Measurements from ENCODE around the gene ACSM6.
"Not testable (repeated sequence)": the region's sequence is repeated elsewhere in the genome, so short reads cannot be mapped to it uniquely, and the experiment has no call there.

Gene ACSM6, protein sequence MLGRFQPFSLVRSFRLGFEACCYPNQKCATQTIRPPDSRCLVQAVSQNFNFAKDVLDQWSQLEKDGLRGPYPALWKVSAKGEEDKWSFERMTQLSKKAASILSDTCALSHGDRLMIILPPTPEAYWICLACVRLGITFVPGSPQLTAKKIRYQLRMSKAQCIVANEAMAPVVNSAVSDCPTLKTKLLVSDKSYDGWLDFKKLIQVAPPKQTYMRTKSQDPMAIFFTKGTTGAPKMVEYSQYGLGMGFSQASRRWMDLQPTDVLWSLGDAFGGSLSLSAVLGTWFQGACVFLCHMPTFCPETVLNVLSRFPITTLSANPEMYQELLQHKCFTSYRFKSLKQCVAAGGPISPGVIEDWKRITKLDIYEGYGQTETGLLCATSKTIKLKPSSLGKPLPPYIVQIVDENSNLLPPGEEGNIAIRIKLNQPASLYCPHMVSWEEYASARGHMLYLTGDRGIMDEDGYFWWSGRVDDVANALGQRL

DNA sequence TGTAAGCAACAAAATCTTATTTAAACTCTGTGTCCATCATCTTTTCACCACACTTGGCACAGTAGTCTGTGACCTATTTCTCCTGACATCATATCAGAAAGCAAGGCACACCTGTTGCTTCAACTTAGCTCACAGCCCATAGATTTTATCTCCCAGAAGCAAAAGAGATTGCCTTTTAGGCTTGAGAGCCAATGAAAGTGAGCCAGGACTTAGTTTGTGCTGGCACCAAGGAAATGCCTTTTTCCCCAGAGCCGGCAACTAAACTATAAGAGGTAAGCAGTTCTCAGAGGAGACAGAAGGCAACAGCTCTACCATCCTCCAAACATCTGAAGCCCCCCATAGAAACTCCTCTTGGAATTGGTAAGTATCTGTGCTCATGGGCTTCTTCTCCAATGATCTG, at the start of gene ACSM6:
ACSM6 (plus strand) TSS at position 295 of the 400 bp plus-strand sequence. CDS start 248 bp downstream, outside the sequence.
- DNase-seq = no peak

DNA sequence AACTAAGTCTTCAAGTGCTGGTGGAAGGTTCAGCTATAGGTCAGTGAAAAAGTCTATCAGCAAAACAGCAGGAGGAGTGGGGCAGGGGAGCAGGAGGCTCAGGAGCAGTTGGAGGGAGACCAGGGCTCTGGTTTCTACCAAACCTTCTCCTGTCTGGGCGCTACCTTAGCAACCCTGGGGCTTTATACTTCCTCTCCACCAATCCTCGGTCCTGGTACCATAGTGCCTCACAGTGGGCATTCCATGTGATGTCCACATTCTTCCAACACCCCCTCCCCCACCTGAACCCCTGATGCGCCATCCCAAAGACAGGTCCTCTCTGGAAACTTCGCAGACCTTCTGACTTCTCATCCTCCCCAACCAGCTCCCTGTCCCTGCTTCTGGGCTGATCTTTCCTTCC, 25.3 kb upstream of the ACSM6 start:
- no peak for DNase-seq

DNA sequence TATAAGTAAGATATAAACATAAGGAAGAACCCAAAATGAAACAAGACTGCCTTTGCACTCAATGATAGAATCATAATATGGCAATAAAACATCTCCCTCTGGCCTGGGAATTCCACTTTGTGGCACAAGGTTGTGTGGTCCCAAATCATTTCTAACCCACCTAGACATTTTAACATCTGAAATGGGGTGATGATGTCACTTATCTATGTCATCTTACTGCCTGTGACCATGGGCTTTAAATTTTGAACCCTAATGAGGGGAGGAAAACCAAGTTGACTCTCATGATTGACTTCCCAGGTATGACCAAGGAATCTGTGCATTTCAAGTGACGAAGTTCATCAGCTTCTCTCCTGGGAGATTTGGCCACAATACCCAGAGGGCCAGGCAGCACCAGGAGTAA, 24.5 kb upstream of the ACSM6 start:
- DNase-seq = no peak

DNA sequence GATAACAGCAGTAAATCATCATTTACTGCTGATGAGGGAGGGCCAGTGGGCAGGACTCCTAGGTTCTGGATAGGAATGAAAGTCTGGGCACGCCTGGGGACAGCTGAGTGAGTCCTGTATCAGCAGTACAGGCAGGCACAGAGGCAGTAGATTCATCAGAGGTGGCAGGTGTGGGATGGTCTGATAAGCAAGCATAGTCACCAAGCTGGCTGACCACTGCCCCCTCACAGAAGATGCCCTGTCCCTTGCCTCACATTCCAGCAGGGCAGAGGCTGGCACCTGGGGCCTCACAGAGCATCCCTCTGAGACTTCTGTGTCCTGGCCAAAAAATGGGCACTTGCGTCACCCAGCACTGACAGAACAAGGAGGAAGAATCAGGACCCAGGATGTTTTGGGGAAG, 23.2 kb upstream of the ACSM6 start:
- no peak for DNase-seq

DNA sequence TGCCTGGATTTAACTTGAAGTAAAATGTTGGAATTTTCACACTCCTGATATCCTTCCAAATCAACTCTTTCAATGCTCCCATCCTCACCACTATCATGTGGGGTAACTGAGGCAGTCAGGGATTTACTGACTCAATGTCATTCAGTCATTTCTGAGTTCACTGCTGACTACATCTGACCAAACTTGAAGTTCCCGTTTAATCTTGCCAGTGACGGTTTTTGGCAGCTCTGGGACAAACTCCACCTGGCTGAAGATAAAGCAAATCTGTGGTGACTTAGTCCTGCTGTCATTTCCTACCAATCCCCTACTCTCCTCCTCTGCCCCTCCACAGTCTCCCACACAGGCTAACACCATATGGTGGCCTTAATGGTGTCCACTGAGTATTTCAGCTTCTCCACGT, 22.7 kb upstream of the ACSM6 start:
- no peak for DNase-seq

DNA sequence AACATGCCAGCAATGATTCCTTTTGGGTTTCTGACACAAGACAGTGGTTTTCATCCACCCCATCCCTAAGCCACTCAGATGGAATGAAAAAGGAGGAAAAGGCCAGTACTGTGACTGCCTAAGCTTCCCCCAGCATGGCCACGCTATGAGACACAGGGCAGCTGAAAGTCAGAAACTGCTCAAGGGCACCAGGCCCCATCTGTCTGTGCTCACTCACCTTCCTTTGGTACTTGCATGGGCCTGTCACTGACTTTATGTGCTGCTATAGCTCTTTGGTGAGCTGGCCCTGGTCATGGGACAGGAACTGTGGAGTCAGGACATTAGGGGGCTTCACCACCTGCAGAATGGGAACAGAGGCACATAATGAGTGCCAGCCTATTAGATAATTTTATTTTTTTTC, 21.2 kb upstream of the ACSM6 start:
- DNase-seq = no peak

DNA sequence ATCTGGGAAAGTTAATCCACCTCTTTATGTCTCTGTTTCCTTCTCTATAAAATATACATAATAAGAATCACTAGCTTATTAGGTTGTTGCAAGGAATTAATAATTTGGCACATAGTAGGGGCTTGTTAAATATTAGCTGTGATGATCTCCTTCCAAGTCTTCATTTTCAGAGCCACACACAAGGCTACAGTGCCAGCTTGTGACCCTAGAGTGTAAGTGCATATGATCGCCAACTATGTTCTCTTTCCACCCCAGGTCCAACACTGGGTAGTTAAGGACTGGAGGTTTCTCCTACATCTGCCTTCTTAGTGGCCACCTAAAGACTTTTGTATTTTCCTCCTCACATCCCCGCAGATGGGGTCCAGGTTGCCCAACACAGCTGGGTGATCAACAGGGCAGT, 17.9 kb upstream of the ACSM6 start:
- DNase-seq = no peak

DNA sequence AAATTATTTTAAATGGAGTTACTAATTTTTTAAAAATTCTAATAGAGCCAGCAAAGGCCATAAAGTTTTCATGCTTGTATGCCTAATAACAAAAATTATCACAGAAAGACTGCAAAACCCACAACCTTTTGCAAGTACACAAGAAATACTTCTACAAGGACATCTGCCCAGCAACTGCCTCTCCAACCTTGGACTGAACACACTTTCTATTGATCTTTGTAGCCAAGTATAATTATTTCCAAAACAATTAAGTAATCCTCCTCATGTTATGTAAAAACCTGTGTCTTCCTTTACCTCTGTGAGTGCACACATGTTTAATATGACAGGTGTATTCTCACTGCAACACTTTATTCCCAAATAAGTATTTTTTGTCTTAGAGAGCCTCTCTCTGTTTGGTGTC, 16.6 kb upstream of the ACSM6 start:
- DNase-seq = no peak

DNA sequence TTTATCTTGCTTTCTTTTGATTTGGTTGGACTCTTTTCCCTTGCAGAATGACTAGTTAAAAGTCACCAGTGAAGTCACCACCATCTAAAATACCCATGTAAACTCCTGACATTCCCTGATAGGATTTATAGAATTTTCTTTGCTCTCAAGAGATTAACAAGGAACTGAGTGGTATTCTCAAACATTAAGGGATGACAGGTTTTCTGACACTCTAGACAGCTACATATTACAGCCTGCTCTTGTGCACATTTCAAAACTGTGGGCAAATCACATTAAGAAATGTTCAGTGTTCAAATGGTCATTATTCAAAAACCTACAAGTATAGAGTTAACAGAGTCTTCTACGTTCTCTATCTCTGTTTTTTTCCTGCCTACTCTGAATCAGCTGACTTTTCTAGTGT, 15.8 kb upstream of the ACSM6 start:
- DNase-seq = no peak

DNA sequence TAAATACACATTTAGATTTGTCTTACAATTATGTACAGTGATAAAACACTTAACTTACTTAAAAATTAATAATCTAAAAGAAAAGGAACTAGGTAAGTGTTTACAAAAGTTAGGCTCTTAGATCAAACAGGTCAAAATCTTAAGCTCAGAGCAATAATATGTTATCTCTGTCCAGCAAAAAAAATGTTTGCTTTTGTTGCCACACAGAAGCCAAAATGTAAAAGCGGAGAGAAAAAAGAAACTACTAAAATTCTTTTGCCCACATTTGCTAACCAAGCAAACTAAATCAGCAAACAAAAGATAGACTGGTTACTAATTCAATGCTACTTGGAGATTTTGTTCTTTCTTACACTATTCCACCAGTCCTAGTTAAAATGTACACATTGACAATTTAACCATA, 15.2 kb upstream of the ACSM6 start:
- no peak for DNase-seq

DNA sequence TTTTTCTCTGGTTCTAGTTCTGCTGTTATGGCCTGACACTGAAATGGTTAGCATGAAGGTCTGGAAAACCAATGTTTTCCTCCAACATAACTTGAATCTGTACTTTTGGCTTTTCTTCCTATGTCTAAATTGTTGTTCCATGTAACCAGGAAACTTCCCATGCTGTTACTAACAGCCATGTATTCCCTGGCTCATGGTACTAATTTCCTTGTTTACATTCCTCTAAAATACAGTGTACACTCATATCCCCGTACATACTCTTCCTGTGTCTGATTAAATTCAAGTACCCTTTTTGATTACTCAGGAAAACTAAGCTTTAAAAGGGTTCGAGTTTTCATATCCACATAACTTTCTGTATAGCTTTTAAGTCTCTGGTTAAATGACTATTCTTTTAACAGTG, 12.3 kb upstream of the ACSM6 start:
- no peak for DNase-seq

DNA sequence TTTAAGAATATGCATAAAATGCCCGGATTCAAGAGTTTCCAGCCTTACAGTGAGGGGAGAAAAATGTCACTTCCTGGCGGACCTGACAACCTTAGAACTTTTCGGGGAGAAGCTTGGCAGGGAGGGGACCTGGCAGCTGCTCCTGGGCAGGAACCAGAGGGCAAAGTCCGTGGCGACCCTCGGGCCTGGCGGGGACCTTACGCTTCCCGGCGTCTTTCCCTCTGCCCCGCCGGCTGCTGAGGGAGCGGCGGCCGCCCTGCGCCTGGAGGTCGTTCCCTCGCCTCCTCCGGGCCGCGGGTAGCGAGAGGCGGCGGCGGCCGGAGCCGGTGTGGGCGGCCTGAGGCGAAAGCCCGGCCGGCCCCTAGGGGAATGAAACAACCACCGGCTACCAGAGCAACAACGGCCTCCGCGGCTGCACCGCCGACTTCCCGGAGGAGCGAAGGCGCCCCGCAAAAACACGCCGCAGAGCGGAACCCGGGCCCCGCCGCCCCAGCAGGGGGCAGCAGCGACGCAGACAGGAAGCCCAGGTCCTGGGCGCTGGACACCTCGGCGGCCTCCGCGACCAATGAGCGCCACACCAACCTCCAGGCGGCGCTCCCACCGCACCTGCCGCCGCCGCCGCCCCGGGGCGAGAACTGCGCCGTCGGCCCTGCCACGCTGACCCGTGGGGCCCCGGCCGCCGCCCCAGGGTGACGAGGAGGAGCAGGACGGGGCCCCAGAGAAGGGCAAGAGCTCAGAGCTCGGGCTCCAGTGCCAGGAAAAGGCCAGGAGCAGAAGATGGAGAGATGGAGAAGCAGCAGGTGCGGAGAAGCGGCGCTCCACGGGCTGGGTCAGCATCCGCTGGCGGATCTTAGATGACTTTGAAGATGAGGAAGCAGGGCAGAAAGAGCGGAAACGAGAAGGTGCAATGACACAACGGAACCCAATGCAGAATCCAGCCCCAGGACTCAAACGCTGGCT, 10.5 kb upstream of the ACSM6 start:
- DNase-seq = no peak

DNA sequence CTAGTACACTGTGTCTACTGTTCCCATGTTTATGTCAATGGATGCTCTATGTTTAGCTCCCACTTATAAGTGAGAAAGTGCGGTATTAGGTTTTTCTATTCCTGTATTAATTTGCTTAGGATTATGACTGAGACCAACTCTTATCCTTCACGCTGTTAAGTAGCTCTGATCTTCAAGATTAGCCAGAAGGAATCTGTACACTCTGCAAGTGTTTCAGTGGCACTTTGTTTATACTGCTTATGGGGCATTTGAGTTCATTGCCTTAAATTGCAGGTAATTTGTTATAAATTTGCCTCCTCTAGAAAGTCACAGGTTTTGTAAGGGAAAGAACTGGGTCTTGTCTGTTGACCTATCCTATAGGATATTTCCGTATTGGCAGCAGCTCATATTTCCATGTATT, 6.4 kb upstream of the ACSM6 start:
- DNase-seq = no peak

DNA sequence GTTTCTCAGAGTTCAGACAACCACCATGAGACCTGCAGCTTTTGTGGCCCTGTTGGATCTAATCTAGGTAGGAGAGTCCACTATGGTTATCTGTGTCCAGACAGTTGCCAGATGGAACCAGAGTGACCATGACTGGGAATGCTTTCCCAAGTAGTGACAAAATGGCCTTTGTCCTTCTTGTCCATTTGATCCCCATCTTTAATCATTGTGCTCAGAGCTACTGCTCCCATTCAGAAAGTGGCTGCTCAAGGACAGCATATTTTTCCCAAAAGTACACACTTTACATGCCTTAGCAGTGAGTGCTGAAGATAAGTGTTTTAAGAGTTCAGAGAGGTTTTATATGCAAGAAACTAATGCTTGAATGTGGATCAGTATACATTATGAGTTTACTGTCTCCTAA, 5.4 kb upstream of the ACSM6 start:
- no peak for DNase-seq

DNA sequence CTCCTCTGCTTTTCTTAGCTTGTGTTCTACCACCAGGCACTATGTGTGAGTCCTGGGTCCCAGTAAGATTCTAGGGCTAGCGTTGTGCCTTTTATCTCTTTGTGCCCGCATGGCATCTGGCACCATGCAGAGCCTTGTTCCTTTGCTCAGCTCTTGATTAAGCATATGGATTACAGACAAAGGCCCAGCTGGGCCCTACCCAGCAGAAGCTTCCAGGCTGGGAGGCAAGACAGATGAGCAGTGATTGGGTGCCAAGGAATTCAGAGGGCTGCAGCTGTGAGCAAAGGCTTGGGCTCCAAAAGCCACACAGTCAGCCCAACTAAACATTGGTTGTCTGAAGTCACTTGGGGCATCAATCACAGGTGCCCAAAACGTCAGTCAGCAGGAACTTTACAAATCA, 2.0 kb downstream of the ACSM6 start:
- no peak for DNase-seq

DNA sequence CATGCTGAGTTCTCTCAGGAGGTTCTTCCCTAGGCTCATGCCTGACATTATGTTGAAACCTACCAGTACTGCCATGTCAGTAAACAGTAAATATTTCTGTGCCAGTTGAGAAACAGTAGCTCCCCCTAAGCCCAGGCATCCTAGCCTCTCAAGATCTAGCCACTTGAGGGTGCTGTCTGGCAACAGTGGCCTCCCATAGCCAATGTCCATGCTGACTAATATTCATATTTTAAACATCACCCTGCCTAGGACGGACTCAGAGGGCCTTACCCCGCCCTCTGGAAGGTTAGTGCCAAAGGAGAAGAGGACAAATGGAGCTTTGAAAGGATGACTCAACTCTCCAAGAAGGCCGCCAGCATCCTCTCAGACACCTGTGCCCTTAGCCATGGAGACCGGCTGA, 7.7 kb downstream of the ACSM6 start:
- DNase-seq = no peak

DNA sequence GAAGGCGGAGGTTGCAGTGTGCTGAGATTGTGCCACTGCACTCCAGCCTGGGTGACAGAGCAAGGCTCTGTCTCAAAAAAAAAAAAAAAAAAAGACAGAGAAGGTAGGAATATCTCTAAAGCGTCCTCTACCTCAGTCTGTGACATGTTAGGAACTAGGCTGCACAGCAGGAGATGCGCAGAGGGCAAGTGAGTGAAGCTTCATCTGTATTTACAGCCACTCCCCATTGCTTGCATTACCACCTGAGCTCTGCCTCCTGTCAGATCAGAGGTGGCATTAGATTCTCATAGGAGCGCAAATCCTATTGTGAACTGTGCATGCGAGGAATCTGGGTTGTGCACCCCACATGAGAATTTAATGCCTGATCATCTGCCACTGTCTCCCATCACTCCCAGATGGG, 8.8 kb downstream of the ACSM6 start:
- DNase-seq = not testable (repeated sequence)

DNA sequence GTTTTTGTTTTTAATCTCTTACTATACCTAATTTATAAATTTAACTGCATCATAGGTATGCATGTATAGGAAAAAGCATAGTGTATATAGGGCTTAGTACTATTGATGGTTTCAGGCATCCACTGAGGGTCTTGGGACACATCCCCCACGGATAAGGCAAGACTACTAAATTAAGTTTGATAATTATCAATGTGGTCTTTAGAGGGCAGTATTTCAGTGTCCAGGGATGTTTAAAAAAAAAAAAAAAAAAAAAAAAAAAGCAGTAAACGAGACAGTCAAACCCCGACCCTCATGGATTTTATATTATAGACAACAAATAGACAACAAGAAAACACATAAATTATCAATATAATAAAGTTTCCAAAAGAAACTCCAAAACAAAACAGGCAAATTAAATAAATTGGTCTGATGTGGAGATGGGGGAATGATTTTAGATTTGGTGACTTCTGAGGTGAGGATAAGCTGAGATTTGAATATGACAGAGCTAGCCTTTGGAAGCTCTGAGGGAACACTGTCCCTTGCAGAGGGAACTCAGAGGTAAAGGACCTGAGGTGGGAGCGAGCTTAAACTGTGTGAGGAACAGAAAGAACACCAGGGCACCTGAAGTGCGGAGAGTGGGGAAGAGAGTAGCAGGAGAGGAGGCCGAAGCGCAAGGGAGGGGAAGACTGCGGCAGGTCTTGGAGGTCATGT, 14.8 kb downstream of the ACSM6 start:
- DNase-seq = no peak

DNA sequence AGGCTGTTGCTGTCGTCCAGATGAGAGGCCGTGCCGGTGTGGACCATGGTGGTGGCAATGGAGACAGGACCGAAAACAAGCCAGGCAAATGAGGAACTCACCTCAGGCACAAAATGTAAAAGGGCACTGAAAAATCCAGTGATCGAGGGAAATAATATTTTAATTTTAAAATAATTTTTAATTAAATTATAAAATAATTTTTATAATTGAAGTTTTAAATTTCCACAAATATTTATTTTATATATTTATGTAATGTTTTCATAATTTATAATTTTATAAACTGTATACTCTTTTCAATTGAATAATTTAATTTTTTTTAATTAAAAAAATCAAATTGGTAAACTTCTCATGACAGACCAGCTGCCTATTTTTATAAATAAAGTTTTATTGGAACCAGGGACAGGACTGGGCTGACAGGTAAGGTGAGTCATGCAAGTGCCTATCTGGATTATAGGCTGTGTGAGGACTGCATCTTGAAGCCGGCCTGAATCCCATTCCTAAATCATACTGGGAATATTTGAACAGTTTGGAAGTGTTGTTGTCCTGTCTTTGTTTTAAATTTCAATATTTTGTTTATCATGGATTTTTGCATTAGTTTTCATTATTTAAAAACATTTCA, 15.6 kb downstream of the ACSM6 start:
- no peak for DNase-seq

DNA sequence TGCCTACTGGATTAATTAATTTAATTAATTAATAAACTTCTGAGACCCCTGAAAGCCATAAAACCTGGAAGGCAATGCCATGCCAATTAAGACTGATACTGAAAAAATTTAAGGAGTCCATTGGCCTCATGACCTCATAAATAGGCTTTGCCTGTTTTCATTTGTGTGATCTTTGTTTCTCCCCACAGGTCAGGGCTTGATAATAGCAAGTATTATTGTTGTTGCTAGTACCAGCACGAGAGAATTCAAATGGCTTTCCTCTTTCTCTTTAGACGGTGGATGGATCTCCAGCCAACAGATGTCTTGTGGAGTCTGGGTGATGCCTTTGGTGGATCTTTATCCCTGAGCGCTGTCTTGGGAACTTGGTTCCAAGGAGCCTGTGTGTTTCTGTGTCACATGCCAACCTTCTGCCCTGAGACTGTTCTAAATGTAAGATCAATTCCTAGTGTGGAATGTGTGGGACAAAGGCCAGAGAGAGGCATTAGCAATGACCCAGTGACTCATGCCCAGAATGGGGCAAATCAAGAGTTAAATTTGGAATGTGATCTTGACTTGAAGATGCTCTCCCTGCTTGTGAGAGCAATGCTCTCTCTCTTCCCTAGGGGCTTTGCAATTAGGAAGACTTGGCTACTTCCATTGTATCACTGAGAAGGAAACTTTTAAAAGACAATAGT, 17.7 kb downstream of the ACSM6 start:
- DNase-seq = no peak

DNA sequence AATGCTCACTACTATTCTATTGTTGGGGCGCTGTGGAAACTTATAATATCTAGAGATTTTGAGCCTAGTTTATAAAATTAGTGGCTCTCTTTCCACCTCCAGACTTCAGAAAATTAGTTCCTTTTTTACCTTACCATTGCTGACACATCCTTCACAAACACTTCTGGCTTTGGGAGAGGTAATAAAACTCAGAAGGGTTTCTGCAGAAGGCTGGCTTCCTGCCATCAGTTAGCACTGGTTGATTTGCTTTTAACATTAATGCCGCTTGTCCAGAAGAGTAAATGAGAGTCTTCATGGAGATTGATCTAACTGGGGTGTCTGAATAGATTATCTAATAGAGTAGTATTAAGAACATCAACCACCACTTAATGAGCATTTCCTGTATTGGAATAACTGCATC, 20.3 kb downstream of the ACSM6 start:
- DNase-seq = no peak

DNA sequence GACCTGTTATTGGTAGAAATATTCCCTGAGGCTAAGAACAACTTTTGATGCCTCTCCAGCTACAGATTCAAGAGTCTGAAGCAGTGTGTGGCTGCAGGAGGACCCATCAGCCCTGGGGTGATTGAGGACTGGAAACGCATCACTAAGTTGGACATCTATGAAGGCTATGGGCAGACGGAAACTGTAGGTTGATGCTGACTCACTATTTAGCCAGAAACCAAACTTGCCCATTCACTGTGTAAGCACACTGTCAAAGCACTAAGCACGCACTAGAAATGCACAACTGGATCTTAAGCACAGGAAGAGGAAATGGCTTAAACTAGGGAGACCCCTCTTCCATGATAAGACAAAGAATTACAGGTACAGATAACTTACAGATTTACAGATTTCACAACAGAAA, 20.8 kb downstream of the ACSM6 start:
- no peak for DNase-seq

Data from NCI-H2107 (cell line).